GM21619 (cell line): ENCODE data around the gene DOCK1.

Source experiments
- ATAC-seq: cut with Tn5 transposase; IDR thresholded peaks from one replicate; pipeline ENCODE4 v1.9.1; 2021; ENCODE audit not compliant: unreplicated experiment

DOCK1 gene

DNA sequence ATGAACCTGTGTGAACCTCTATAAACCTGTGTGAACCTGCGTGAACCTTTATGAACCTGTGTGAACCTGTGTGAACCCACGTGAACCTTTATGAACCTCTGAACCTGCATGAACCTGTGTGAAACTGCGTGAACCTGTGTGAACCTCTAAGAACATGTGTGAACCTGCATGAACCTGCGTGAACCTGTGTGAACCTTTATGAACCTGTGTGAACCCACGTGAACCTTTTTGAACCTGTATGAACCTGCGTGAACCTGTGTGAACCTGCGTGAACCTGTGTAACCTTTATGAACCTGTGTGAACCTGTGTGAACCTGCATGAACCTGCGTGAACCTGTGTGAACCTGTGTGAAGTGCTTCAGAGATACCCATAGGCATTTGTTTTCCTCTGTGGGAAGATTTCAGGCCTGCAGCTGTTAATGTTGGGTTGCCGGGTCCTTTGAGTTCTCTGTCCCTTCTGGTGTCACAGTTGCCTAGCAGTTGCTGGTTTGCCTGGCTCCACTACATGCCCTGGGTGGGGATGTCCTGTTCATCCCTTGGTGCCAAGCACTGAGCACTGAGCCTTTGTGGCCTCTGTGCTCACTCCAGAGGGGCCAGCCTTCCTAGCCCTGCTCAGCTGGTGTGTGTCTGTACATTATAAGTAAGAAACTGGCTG is 97.9 kb downstream of the DOCK1 start:
- ATAC-seq = no peak

- no peak for ATAC-seq
Observed at GRCh38 chr10:127006453-127006852, 101.2 kb downstream of the DOCK1 start.

- ATAC-seq = no peak
Observed at GRCh38 chr10:127009366-127009765, 104.1 kb downstream of the DOCK1 start.

DNA sequence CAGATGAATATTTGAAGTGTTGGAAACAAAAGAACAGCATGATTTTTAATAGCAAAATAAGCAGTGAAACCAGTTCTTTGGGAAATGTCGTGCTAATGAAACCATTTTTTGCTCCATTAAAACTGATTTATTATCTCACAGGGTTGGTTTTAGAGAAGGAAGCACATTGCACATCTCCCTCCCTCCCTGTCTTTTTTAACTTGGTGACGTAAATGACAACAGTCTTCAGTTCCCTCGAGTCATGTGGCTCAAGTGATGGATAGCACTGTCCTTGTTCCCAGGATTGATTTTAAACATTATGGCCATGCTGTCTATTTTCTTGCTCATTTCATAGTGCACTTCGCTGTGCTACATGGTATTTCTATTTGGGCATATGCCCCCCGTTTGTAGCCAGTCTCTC is 105.9 kb downstream of the DOCK1 start:
- ATAC-seq = no peak

DNA sequence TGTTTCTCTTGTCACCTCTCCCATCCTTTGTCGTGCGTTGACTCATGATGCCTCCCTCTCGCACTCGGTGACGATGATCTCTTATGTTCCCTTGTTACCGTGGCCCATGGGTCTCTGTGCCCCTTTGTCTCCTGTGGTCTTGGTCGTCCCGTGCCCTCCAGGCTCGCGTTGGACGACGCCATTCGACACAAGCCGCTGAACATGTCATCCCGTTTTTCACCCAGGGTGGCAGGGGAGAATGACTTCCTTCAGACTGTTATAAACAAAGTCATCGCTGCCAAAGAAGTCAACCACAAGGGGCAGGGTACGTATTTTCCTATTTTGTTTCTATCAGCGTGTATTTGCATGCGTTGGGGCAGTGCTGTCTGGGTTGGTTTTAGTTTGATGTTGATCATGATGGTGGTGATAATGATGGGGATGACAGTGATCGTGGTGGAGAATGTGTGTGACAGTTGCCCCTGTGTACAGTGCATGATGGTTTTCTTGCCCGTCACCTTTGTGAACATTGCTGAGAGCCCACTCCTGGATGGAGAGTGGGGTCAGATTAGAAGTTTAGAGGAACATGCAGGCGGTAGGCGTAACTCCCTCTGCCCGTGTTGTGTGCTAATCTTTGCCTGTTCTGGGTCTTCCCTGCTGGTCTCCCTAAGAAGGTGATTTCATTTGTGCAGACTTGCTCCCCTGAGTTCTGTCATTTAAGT is 107.0 kb downstream of the DOCK1 start:
- ATAC-seq = no peak

GRCh38 chr10:127012769-127013152 is 107.5 kb downstream of the DOCK1 start:
- ATAC-seq = no peak

- ATAC-seq = no peak
Observed at GRCh38 chr10:127013211-127013656, 108.0 kb downstream of the DOCK1 start.

DNA sequence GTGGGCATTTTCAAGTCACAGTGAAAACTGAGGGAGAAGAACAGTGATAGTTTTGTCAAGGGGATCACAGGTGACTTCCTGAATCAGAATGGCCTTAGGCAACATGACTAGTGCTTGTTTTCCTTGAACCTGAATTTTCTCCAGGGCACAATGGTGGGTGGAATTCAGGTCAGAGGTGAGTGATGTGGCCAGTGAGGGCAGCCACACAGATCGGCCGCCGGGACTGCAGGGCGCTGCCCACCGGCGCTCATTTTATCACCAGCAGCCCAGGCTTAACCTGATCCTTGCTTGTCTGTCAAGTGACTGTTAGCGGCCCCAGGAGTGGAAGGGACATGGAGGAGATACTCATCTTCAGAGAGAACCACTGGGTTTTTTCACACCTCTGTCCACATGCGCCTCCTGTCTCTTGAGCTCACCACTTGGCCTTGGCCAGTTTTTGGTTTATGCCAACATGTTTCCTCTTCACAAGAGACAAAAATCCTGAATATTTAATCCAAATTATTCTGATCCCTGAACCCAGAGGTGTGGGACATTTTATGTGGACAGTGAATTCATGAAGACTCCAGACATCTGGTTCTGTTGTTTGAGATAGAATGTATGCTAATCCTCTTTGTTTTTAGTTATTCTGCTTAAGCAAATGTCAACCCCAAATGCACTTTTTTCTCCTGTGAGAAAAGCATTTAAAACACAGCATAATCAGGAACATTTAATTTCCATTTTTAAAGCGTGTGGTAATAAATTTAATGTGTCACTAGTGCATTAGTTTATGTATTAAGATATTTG is 108.7 kb downstream of the DOCK1 start:
- ATAC-seq = no peak

GRCh38 chr10:127014671-127015070 is 109.4 kb downstream of the DOCK1 start:
- no peak for ATAC-seq

DNA sequence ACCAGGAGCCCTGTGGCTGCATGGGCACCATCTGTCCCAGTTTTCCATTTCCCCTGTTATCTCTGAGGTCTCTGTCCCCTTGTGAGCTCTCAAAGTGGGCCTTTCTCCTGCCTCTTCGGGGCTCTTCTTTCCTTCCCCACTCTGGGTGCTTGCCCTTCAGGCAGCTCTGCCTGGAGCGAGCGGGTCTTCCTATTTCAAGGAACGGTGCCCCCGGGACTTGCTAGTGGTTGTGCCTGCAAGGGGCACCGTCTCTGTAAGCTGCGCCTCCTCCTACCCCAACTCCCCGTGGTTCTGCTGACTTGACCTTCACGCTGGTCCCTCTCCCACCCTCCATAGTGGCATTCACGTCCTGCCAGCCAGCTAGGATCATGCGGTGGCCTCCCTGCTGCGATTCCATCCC is 110.1 kb downstream of the DOCK1 start:
- no peak for ATAC-seq

- no peak for ATAC-seq
Observed at GRCh38 chr10:127016331-127016730, 111.1 kb downstream of the DOCK1 start.

DNA sequence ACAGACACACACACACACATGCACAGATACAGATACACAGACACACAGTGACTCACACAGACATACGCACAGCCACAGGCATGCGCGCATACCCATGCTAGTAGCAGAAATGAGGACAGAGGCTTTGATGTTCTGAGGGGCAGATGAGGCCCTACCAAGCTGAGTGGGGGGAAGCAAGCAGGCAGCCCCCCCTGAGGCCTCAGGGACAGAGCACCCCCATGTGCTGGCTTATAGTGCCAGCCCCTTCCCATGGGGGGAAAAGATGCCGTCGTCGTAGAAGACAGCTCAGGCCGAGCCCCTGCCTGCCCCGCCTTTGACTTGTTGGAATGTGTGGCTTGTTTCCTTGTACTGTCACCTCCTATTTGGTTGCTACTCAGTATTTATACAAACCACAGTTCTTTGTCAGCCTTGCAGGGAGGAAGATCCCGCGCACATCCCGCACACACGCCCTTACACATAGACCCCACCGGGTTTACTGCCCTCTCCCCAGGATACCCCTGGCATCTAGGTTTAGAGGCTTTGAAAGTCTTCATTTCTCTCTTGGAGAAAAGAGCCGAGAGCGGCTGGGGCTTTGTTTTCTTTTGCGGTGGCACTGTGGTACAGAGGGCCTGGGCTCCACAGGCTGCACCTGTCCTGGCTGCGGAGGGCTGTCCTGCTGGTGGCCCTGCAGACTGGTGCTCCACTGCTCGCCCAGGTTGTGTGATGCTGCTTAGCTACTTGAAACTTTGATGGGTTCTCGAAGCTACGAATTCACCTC is 112.5 kb downstream of the DOCK1 start:
- no peak for ATAC-seq

- ATAC-seq = no peak
Observed at GRCh38 chr10:127018298-127018650, 113.0 kb downstream of the DOCK1 start.

- ATAC-seq = no peak
Observed at GRCh38 chr10:127018766-127019165, 113.5 kb downstream of the DOCK1 start.

- no peak for ATAC-seq
Observed at GRCh38 chr10:127020260-127020659, 115.0 kb downstream of the DOCK1 start.

GRCh38 chr10:127021801-127022200 is 116.6 kb downstream of the DOCK1 start:
- ATAC-seq = no peak

DNA sequence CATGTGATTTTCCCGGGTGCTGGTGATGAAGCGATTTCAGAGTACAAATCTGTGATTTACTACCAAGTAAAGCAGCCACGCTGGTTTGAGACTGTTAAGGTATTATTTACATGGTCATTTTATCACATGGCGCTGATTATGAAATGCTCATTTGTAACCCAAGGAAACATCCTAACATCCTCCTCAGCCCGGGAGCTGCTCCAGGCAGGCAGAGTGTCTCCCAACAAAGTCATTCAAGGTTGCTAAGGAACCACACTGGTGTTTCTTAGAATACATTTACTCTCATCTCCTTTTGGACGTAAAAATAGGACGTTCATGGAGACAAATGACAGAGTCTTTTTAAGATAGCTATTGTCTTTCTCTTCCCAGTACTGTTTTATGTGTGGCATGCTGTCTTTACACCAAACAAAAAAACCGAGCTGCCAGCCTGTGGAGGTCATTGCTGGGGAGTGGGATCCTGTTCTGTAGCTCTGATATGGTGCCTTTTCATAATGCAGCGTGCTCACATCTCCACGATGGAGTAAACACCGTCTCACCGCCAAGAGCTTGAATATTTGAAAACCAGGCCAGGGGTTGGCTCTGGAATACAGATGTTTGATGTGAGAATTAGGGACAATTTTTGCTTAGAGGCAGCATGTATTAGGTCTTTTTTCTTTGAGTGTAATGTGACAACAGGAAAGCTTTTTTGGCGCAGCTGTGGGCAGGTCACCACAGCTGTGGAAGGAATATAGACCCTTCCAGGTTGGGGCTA is 119.6 kb downstream of the DOCK1 start:
- no peak for ATAC-seq

DNA sequence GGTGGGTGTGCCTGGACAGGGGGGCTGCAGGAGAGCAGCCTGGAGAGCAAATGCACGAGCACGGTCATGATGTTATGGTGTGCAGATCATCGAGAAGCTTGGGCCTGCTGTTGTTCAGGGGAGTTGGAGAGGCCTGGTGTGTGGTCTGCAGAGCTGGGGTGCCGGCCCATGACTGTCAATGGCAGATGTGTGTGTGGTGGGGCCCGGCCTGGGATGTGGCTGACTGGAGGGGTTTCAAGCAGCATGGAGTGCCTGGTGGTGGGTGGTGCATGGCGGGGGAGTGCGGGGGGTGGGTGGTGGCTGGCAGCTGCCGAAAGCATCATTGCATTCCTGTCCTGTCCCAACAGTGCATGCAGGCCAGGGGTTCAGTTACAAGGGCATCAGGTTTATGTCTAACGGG is 122.6 kb downstream of the DOCK1 start:
- no peak for ATAC-seq

DNA sequence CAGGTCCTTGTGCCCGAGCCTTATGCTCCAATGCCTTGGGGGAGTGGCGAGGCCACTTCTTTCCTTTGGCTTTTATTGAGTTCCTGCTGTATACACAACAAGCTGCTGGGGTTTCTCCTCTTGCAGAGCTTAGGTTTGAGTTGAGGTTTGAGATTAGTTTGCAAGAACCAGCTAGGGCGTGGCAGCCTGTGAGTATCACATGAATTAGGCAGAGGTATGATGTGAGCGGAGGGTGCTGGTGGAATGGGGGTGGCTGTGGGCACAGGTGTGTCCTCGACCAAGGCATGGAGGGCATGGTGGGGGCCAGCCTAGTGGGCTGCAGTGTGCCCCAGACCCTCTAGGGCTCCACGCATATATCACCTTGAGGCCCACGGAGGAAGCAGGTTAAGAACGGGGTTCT is 123.3 kb downstream of the DOCK1 start:
- no peak for ATAC-seq

- ATAC-seq = no peak
Observed at GRCh38 chr10:127029061-127029460, 123.8 kb downstream of the DOCK1 start.
